Vagina (tissue), 2 donors: ENCODE results near the gene FSD1.

ENCODE experiments used
- POLR2A ChIP-seq, 2 donors: fragments of 450-650 bp; IDR thresholded peaks; one replicate each; pipeline ENCODE4 v1.6.1; 2017; ENCODE audit warnings: antibody characterized with exemption in 2 of 2, mild to moderate bottlenecking in 2 of 2, moderate library complexity in 2 of 2
- TF ChIP-seq, protein P1 (sequence below), 3 experiments: fragments of 450-650 bp in 2 of 3; fragments of 200-600 bp in 1 of 3; sonication (generic) in 1 of 3; IDR thresholded peaks; one replicate each; pipeline ENCODE4 v1.5.1; 2017 to 2019; ENCODE audit warnings: antibody characterized with exemption in 3 of 3, mild to moderate bottlenecking in 2 of 3, moderate library complexity in 2 of 3

DNA sequence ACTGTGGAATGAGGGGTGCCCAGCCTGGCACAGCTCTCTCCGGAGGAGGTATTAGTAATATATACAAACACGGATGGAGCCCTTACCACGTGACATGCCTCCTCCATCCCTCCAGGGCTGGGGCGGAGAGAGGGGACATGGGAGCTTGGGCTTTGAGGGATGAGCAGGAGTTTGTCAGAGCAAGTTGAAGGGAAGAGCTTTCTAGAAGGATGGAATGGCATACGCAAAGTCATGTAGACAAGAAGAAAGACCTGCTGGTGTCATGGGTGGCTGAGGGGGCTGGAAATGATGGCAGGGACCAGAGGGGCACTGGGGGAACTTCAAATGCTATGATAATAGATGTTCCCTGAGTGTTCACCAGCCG is 41.6 kb downstream of the FSD1 start:
- TF ChIP-seq, protein P1, sequence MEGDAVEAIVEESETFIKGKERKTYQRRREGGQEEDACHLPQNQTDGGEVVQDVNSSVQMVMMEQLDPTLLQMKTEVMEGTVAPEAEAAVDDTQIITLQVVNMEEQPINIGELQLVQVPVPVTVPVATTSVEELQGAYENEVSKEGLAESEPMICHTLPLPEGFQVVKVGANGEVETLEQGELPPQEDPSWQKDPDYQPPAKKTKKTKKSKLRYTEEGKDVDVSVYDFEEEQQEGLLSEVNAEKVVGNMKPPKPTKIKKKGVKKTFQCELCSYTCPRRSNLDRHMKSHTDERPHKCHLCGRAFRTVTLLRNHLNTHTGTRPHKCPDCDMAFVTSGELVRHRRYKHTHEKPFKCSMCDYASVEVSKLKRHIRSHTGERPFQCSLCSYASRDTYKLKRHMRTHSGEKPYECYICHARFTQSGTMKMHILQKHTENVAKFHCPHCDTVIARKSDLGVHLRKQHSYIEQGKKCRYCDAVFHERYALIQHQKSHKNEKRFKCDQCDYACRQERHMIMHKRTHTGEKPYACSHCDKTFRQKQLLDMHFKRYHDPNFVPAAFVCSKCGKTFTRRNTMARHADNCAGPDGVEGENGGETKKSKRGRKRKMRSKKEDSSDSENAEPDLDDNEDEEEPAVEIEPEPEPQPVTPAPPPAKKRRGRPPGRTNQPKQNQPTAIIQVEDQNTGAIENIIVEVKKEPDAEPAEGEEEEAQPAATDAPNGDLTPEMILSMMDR (IDR thresholded peaks at IDR 0.05): no peak
- no peak for TF ChIP-seq POLR2A (IDR thresholded peaks at IDR 0.05)
